Mammary epithelial cell (primary cell): Measurements from ENCODE around the gene DLX1.

Experiments
- EZH2 ChIP-seq: IDR thresholded peaks from 2 replicates; pipeline ENCODE4 v1.6.1; 2012; ENCODE audit warnings: low read length, inconsistent platforms, borderline replicate concordance
- TF ChIP-seq, protein P1 (sequence below), 2 donors: IDR thresholded peaks in 1 of 2; conservative IDR thresholded peaks in 1 of 2; 2 replicates each; pipeline ENCODE4 v1.5.1; 2011 to 2012; ENCODE audit warnings: inconsistent platforms in 2 of 2, low read length in 2 of 2, mild to moderate bottlenecking in 2 of 2, control low read depth in 1 of 2, low read depth in 1 of 2; ENCODE audit not compliant: insufficient read depth in 1 of 2; ENCODE audit errors: extremely low read depth in 1 of 2

DNA sequence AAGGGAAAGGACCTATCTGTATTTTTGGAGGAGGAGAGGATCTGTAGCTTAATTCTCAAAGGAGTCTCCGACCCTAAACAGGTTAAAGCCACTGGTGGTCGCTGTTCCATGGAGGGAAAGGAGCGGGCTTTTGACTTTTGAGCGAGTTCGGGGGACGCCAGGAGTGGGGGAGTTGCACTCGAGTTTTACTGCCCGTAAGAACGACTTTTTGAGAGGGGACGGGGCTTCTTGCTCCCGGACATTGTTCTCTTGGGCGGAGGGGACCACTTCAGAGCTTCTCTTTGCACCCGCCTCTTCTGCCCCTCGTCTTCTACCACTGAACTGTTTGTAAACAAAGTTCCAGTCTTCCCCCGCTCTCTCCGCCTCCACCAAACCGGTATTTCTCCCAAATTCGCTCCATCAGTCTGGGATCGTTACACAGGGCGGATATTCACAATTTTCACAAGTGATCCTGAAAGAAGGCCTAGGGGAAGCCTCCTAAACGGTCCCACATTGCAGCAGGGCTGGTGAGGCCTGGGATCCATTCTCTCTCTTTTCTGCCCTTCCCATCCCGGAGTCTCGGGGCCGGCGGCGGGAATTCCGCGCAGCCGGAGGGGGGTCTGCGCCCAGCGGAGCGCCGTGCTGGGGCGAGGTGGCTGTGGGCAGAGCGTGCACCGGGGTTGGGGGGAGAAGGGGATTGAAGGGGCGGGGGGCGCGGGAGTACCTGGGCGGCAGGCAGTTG, 10.8 kb downstream of the DLX1 start:
- TF ChIP-seq, protein P1, sequence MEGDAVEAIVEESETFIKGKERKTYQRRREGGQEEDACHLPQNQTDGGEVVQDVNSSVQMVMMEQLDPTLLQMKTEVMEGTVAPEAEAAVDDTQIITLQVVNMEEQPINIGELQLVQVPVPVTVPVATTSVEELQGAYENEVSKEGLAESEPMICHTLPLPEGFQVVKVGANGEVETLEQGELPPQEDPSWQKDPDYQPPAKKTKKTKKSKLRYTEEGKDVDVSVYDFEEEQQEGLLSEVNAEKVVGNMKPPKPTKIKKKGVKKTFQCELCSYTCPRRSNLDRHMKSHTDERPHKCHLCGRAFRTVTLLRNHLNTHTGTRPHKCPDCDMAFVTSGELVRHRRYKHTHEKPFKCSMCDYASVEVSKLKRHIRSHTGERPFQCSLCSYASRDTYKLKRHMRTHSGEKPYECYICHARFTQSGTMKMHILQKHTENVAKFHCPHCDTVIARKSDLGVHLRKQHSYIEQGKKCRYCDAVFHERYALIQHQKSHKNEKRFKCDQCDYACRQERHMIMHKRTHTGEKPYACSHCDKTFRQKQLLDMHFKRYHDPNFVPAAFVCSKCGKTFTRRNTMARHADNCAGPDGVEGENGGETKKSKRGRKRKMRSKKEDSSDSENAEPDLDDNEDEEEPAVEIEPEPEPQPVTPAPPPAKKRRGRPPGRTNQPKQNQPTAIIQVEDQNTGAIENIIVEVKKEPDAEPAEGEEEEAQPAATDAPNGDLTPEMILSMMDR (conservative IDR thresholded peaks at IDR 0.05 in 1 of 2, IDR thresholded peaks at IDR 0.05 in 1 of 2; ENCODE audit: extremely low read depth in 1 of 2, insufficient read depth in 1 of 2, low read depth in 1 of 2, low read length in 2 of 2) = peak in 1 of 2 donors; percentile 6
- TF ChIP-seq EZH2 = no peak
